Cerebellar nuclear complex (tissue), 1 donor: ENCODE results near the gene IQCK.

Experiments used
- DNase-seq, 2 experiments: peaks; one replicate each; lab custom pipeline; 2025; lab: John Stamatoyannopoulos, UW

The IQCK gene

GRCh38 chr16:19860166-19861041 lies 142.3 kb downstream of the IQCK start:
- no peak for DNase-seq

DNA sequence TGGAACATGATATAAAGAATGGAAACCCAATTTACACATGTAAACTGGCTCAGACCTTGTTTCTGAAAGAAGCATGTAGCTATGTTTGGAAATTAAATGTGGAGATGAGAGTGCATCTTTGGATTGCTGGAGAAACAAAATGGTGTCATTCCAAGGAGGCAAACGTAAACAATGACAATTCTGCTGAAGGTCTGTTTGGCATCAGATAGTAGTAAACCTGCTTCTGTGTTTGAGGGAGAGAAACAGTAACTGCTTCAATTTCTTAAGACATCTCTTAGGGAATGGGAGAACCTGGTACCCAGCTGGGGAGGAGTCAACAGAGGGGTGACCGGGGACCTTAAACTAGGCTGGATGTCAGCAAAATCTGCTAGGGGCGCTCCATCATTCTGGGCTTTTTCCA lies 143.1 kb downstream of the IQCK start:
- DNase-seq: no peak

- no peak for DNase-seq
These were observed 143.8 kb downstream of the IQCK start for GRCh38 chr16:19861811-19862327.

GRCh38 chr16:19863990-19864389 lies 145.9 kb downstream of the IQCK start:
- no peak for DNase-seq

GRCh38 chr16:19864566-19864965 lies 146.5 kb downstream of the IQCK start:
- DNase-seq: no peak

GRCh38 chr16:19868421-19868820 lies 150.3 kb downstream of the IQCK start:
- no peak for DNase-seq

DNA sequence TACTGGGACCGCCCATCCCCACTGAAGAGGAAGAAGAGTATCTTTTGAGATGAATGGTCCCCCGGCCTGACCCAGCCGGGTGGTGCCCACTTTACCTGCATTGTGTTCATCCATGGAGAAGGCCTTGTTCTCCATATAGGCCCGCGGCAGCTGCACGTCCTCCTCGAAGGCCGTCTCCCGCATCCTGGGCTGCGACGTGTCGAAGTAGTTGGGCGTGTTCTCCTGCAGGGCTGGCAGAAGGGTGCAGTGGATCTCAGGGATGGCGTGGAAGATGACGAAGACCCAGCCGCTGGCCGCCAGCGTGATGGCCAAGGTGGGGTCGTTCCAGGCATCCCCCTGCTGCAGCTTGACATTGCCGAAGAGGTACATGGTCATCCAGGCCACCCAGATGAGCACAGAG lies 153.7 kb downstream of the IQCK start:
- no peak for DNase-seq

GRCh38 chr16:19872179-19872863 lies 154.2 kb downstream of the IQCK start:
- no peak for DNase-seq

DNA sequence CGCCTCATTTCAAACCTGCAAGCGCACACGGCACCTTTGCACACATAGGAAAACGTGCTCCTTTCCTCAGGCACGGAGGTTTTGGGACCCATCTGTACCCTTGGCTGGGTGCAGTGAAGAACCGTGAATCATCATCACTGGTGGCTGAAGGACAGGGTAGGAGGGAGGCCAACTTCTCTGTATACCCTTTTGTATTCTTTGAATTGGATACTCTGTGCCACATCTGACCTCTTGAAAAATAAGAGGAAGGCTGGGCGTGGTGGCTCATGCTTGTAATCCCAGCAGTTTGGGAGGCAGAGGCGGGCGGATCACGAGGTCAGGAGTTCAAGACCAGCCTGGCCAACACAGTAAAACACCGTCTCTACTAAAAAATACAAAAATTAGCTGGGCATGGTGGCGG lies 154.9 kb downstream of the IQCK start:
- DNase-seq: no peak

GRCh38 chr16:19874026-19874425 lies 156.0 kb downstream of the IQCK start:
- no peak for DNase-seq

GRCh38 chr16:19874851-19875546 lies 156.9 kb downstream of the IQCK start:
- no peak for DNase-seq

GRCh38 chr16:19875900-19876299 lies 157.8 kb downstream of the IQCK start:
- no peak for DNase-seq

GRCh38 chr16:19876501-19877059 lies 158.5 kb downstream of the IQCK start:
- DNase-seq: no peak

GRCh38 chr16:19878757-19879156 lies 160.7 kb downstream of the IQCK start:
- no peak for DNase-seq

GRCh38 chr16:19879241-19879792 lies 161.2 kb downstream of the IQCK start:
- no peak for DNase-seq

GRCh38 chr16:19881028-19881427 lies 163.0 kb downstream of the IQCK start:
- DNase-seq: no peak

GRCh38 chr16:19881783-19882182 lies 163.7 kb downstream of the IQCK start:
- no peak for DNase-seq

DNA sequence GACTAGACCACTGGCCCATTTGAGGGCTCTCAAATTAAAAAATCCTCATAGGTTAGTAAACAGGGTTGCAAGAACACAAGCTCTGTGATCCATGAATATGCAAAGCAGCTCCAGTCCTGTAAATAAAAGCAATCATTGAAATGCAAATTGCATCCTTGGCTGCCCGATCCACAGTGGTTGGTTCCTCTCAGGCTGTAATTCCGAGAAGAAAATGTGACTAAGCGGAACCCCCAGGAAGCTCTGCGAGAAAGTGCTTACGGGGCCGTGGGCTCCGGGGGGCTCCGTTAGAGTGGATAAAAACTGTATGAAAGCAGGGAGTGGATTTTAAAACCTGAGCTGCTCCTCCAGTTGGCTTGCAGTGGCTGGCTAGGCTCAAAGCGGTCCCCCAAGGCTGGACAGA lies 164.1 kb downstream of the IQCK start:
- no peak for DNase-seq

GRCh38 chr16:19882646-19883045 lies 164.6 kb downstream of the IQCK start:
- no peak for DNase-seq

GRCh38 chr16:19883296-19883965 lies 165.4 kb downstream of the IQCK start:
- peak in 1 of 2 experiments; percentile 38 for DNase-seq

GRCh38 chr16:19883966-19884485 lies 166.0 kb downstream of the IQCK start:
- DNase-seq: no peak
